Endodermal cell (in vitro differentiated cells): ENCODE results near the gene MERTK. TPM values are rescaled to one million over a fixed set of nuclear protein-coding genes. Genes with fewer than 3 reads are reported as not detected.

Experiments
- DNase-seq: peaks from one replicate; pipeline ENCODE4 v3.0.0-alpha.2; 2017
- H3K27ac ChIP-seq: 2 replicates; pipeline ENCODE4 v1.5.1; 2013; ENCODE audit warnings: mild to moderate bottlenecking, low read depth, low read length, moderate library complexity
- H3K27me3 ChIP-seq: 2 replicates; pipeline ENCODE4 v1.6.1; 2013; ENCODE audit warnings: mild to moderate bottlenecking, low read length, moderate library complexity; ENCODE audit not compliant: insufficient read depth, control insufficient read depth, poor library complexity, severe bottlenecking
- H3K36me3 ChIP-seq: 2 replicates; pipeline ENCODE4 v1.7.0; 2013; ENCODE audit warnings: mild to moderate bottlenecking, low read length, moderate library complexity; ENCODE audit not compliant: control insufficient read depth, insufficient read depth
- H3K4me1 ChIP-seq: one replicate; pipeline ENCODE4 v1.7.0; 2013; ENCODE audit warnings: low read length; ENCODE audit not compliant: control insufficient read depth, insufficient read depth
- H3K4me3 ChIP-seq: 2 replicates; pipeline ENCODE4 v1.5.1; 2013; ENCODE audit warnings: mild to moderate bottlenecking, low read length, moderate library complexity
- H3K9ac ChIP-seq: 2 replicates; pipeline ENCODE4 v1.6.1; 2013; ENCODE audit warnings: mild to moderate bottlenecking, low read length, moderate library complexity; ENCODE audit not compliant: poor library complexity, severe bottlenecking; ENCODE audit errors: extremely low read depth
- H3K9me3 ChIP-seq: 2 replicates; pipeline ENCODE4 v1.6.1; 2013; ENCODE audit warnings: mild to moderate bottlenecking, low read length, moderate library complexity; ENCODE audit not compliant: control insufficient read depth
- H3K27ac Mint-ChIP-seq: 2 replicates; pipeline ENCODE4 v1.8.0; 2020; ENCODE audit warnings: mixed read lengths
- H3K27me3 Mint-ChIP-seq: 2 replicates; pipeline ENCODE4 v1.8.0; 2021; ENCODE audit warnings: mild to moderate bottlenecking, mixed read lengths; ENCODE audit not compliant: insufficient read depth
- H3K36me3 Mint-ChIP-seq: 2 replicates; pipeline ENCODE4 v1.8.0; 2020; ENCODE audit warnings: low read depth, mixed read lengths
- H3K4me1 Mint-ChIP-seq: 2 replicates; pipeline ENCODE4 v1.8.0; 2020; ENCODE audit warnings: mixed read lengths
- H3K4me3 Mint-ChIP-seq: 2 replicates; pipeline ENCODE4 v1.8.0; 2020; ENCODE audit warnings: mild to moderate bottlenecking, moderate library complexity, mixed read lengths
- H3K9me3 Mint-ChIP-seq: 2 replicates; pipeline ENCODE4 v1.8.0; 2020; ENCODE audit warnings: mild to moderate bottlenecking, mixed read lengths
- CTCF ChIP-seq: fragments of 200-600 bp; sonication (generic); conservative IDR thresholded peaks from 2 replicates; pipeline ENCODE4 v1.5.0; 2021; ENCODE audit warnings: antibody characterized with exemption, mild to moderate bottlenecking
- WGBS, 2 experiments: methylation state at CpG; one replicate each; pipeline versions ENCODE4 v1.1.5 to v1.1.7; 2013; ENCODE audit warnings: missing lambda C conversion rate in 2 of 2, mixed read lengths in 1 of 2; ENCODE audit not compliant: insufficient coverage in 1 of 2, insufficient read length in 1 of 2; 5-methylcytosine and 5-hydroxymethylcytosine counted together
- total RNA-seq, 2 donors: library from RNA; stranded (reverse); fragmentation: NEBNext Ultra II Directional in 1 of 2; extraction: Animal tissue kit (Norgen Biotek cat#: 25700) in 1 of 2; gene quantifications; 2 replicates in 1 of 2; 3 replicates in 1 of 2; pipeline ENCODE4 v1.2.1, GENCODE V29; 2021

Gene MERTK
- total RNA-seq, 2 donors from 2014 or later, result 22.3 to 36.6 TPM

- H3K27me3 Mint-ChIP-seq, result peaks cover 5% of the 10 kb centered on the region
- no peak for TF ChIP-seq CTCF
Observed at GRCh38 chr2:111896024-111896423, 2.4 kb upstream of the MERTK start.

GRCh38 chr2:111896576-111896975 is 1.8 kb upstream of the MERTK start:
- H3K27me3 Mint-ChIP-seq, result peaks cover 5% of the 10 kb centered on the region
- H3K4me3 Mint-ChIP-seq, result no peak overlapping the region
- H3K27ac Mint-ChIP-seq, result no peak overlapping the region
- peaks cover 3% of the 10 kb centered on the region for H3K4me1 ChIP-seq
- peaks cover 20% of the 10 kb centered on the region for H3K4me1 Mint-ChIP-seq
- no peaks in the 10 kb centered on the region for H3K36me3 Mint-ChIP-seq
- peaks cover 4% of the 10 kb centered on the region for H3K9me3 Mint-ChIP-seq
- no peaks in the 10 kb centered on the region for H3K36me3 ChIP-seq
- H3K27ac ChIP-seq, result no peak overlapping the region
- H3K27me3 ChIP-seq, result no peaks in the 10 kb centered on the region
- H3K9me3 ChIP-seq, result no peaks in the 10 kb centered on the region
- H3K4me3 ChIP-seq, result no peak overlapping the region
- no peak overlapping the region for H3K9ac ChIP-seq
- 90 to 93% methylated on average over 4 to 6 of the region's 6 CpGs for WGBS, 2 experiments
- DNase-seq, result no peak
- no peak for TF ChIP-seq CTCF

More at GRCh38 chr2:111896024-111896423, 2.4 kb upstream of the MERTK start:
- 65 to 68% methylated on average over 3 of the region's 3 CpGs for WGBS, 2 experiments
- no peaks in the 10 kb centered on the region for H3K27me3 ChIP-seq
- H3K4me3 ChIP-seq, result no peak overlapping the region
- no peaks in the 10 kb centered on the region for H3K9me3 ChIP-seq
- H3K4me1 ChIP-seq, result peaks cover 3% of the 10 kb centered on the region
- no peaks in the 10 kb centered on the region for H3K36me3 Mint-ChIP-seq
- H3K4me3 Mint-ChIP-seq, result no peak overlapping the region
- peak; percentile 54 for DNase-seq
- H3K9ac ChIP-seq, result no peak overlapping the region
- no peaks in the 10 kb centered on the region for H3K36me3 ChIP-seq
- H3K27ac ChIP-seq, result no peak overlapping the region
- peaks cover 17% of the 10 kb centered on the region for H3K4me1 Mint-ChIP-seq
- no peak overlapping the region for H3K27ac Mint-ChIP-seq
- peaks cover 7% of the 10 kb centered on the region for H3K9me3 Mint-ChIP-seq

- H3K9me3 Mint-ChIP-seq, result no peaks in the 10 kb centered on the region
- peak overlapping the region; percentile 95 for H3K27ac Mint-ChIP-seq
- DNase-seq, result no peak
- H3K27me3 Mint-ChIP-seq, result peaks cover 5% of the 10 kb centered on the region
- H3K36me3 Mint-ChIP-seq, result peaks cover 4% of the 10 kb centered on the region
- H3K4me3 Mint-ChIP-seq, result peak overlapping the region; percentile 86
- H3K27ac ChIP-seq, result no peak overlapping the region
- H3K4me3 ChIP-seq, result peak overlapping the region; percentile 83
- TF ChIP-seq CTCF, result no peak
- H3K9me3 ChIP-seq, result no peaks in the 10 kb centered on the region
- peaks cover 25% of the 10 kb centered on the region for H3K4me1 Mint-ChIP-seq
- 24 to 74% methylated on average over 3 to 7 of the region's 7 CpGs for WGBS, 2 experiments
- peaks cover 8% of the 10 kb centered on the region for H3K4me1 ChIP-seq
- peak overlapping the region; percentile 62 for H3K9ac ChIP-seq
- peaks cover 4% of the 10 kb centered on the region for H3K36me3 ChIP-seq
- H3K27me3 ChIP-seq, result no peaks in the 10 kb centered on the region
Observed at GRCh38 chr2:111897630-111897923, 830 bp upstream of the MERTK start.
